IPS-18c (cell line): ENCODE results near the gene TRIO.

Source experiments
- H3K4me3 ChIP-seq: 2 replicates; pipeline ENCODE4 v1.7.0; 2013; ENCODE audit warnings: low read depth, mild to moderate bottlenecking, low read length, moderate library complexity; ENCODE audit not compliant: insufficient read depth
- H3K9me3 ChIP-seq: one replicate; pipeline ENCODE4 v1.6.1; 2013; ENCODE audit warnings: mild to moderate bottlenecking, low read length, moderate library complexity; ENCODE audit not compliant: control insufficient read depth, insufficient read depth

The TRIO gene

GRCh38 chr5:14219800-14220512 is 76.8 kb downstream of the TRIO start:
- no peaks in the 10 kb centered on the region for H3K9me3 ChIP-seq
- H3K4me3 ChIP-seq = no peak overlapping the region

DNA sequence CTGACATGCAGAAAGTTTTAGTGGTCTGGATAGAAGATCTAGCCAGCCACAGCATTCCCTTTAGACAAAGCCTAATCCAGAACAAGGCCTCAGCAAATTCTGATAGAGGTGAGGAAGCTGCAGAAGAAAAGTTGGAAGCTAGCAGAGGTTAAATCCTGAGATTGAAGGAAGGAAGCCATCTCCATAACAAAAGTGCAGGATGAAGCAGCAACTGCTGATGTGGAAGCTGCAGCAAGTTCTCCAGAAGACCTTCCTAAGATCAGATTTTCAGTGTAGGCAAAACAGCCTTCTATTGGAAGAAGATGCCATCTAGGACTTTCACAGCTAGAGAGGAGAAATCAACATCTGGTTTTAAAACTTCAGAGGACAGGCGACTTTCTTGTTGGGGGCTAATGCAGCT is 77.5 kb downstream of the TRIO start:
- Histone ChIP-seq H3K4me3 (no peak overlapping the region), H3K9me3 (no peaks in the 10 kb centered on the region)

GRCh38 chr5:14221732-14222131 is 78.6 kb downstream of the TRIO start:
- Histone ChIP-seq H3K9me3 (no peaks in the 10 kb centered on the region), H3K4me3 (no peak overlapping the region)

- Histone ChIP-seq H3K4me3 (no peak overlapping the region), H3K9me3 (no peaks in the 10 kb centered on the region)
Observed at GRCh38 chr5:14222206-14222605, 79.1 kb downstream of the TRIO start.

DNA sequence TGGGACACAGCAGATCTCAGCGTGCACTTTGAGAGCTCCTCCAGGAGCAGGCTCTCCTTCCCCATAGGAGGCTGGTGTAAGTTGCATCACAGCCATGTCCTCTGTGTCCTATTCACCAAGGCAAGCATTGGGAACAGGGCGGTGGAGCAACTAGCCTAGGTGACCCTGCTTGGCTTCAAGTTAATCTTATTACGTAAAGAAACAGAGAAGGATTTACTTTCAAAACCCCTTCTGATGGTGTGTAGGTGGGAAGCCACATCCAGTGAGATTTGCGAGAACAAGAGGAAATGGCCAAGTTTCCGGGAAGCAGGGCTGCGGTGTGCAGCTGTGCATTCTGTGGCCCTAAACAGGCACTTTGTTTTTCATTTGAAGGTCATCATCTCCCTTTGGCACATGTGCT is 80.2 kb downstream of the TRIO start:
- H3K4me3 ChIP-seq = no peak overlapping the region

GRCh38 chr5:14225173-14225834 is 82.2 kb downstream of the TRIO start:
- Histone ChIP-seq H3K9me3 (no peaks in the 10 kb centered on the region), H3K4me3 (no peak overlapping the region)

More for the DNA sequence above, 80.2 kb downstream of the TRIO start:
- no peaks in the 10 kb centered on the region for H3K9me3 ChIP-seq

GRCh38 chr5:14226149-14226548 is 83.0 kb downstream of the TRIO start:
- Histone ChIP-seq H3K9me3 (no peaks in the 10 kb centered on the region), H3K4me3 (no peak overlapping the region)

GRCh38 chr5:14226554-14226953 is 83.4 kb downstream of the TRIO start:
- no peaks in the 10 kb centered on the region for H3K9me3 ChIP-seq
- H3K4me3 ChIP-seq = no peak overlapping the region

- H3K4me3 ChIP-seq = no peak overlapping the region
- no peaks in the 10 kb centered on the region for H3K9me3 ChIP-seq
Observed at GRCh38 chr5:14226992-14227391, 83.8 kb downstream of the TRIO start.

DNA sequence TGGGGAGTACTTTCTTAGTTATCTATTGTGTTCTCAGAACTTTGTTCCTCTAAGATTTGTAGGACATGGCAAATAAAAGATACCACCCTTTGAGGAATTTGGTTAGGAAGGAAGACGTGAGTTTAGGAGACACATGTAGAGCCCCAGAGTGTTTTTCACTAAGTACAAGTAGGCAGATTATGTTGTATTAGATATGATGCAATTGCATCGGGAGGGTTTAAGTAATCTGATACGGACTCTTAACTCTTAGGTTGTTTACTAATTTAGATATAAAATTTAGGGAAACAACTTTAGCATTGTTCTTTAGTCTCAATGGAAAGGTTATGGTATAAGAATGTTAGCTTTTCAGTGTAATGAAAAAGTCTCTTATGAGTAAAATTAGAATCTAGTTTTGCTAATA is 84.4 kb downstream of the TRIO start:
- no peaks in the 10 kb centered on the region for H3K9me3 ChIP-seq
- no peak overlapping the region for H3K4me3 ChIP-seq

DNA sequence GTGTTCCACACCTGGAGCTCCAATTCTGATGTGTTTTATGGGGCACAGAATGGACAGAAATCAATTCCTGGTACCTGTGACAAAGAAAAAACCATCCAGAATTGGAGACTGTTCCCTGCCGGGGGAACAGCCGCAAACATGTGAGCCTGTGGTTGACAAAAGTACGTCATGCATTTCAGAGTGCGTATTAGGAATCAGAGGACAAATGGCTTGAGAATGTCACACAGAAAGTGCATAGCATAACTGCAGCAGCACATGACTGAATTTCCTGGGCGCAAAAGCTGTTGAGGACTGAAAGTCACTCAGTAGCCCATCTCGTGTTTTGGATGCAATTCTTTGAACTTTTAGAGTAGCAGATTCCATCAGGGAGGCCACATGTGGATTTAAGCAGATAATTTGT is 85.1 kb downstream of the TRIO start:
- Histone ChIP-seq H3K4me3 (no peak overlapping the region), H3K9me3 (no peaks in the 10 kb centered on the region)

- H3K9me3 ChIP-seq = no peaks in the 10 kb centered on the region
- no peak overlapping the region for H3K4me3 ChIP-seq
Observed at GRCh38 chr5:14229181-14229580, 86.0 kb downstream of the TRIO start.

DNA sequence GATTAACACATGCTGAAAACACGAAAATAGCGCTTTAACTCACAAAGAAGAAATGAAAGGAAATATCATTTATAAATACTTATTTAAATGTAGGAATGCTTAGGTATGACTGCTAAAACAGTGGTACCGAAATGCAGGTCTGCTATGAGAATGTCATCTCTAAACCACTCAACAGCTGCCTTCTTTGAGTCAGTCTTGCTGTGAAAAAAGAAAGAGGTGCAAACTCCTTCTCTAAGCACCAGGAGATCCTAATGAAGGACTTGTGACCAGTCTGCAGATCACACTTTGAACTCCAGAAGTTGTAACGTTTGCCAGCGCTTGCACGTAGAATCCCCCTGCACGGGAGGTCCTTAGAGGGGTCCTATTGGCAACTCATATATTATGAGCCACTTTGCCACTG is 86.6 kb downstream of the TRIO start:
- Histone ChIP-seq H3K4me3 (no peak overlapping the region), H3K9me3 (no peaks in the 10 kb centered on the region)

DNA sequence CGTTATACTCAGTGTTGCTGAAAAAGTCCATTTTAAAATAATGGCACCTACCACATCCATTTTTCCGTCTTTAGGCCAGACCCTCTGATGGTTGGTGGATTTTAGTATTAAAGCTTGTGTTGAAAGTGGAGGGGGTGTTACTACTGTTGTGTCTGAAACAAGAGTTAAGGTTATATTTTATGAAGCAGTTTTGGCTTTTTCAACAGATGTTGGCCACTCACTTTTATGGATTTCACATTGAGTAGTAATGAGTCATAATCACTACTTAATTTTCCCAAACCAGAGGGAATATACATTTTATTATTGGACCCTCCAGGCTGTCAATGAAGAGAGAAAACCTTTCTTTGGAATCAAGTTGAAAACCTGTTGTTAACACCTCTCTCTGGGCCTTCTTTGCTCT is 88.0 kb downstream of the TRIO start:
- Histone ChIP-seq H3K9me3 (no peaks in the 10 kb centered on the region), H3K4me3 (no peak overlapping the region; the same call in 1 of the 2 replicates)

DNA sequence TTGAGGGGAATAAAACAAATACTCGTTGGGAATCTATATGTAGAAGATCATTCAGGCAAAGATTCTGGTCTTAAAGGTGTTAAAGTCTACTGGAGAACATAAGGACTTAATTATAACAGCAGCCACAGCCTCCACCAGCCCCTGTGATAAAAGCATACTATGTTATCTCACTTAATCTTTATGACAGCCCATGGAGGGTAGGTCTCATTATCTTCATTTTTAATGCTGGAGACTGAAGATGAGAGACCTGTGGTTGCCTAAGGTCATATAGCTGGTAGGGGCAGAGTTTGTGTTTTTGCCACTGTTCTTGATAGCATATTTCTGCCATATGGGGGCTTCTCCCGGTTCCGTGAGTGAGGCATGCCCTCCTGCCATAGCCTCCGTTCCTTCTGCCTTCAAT is 88.7 kb downstream of the TRIO start:
- Histone ChIP-seq H3K9me3 (no peaks in the 10 kb centered on the region), H3K4me3 (no peak overlapping the region)

DNA sequence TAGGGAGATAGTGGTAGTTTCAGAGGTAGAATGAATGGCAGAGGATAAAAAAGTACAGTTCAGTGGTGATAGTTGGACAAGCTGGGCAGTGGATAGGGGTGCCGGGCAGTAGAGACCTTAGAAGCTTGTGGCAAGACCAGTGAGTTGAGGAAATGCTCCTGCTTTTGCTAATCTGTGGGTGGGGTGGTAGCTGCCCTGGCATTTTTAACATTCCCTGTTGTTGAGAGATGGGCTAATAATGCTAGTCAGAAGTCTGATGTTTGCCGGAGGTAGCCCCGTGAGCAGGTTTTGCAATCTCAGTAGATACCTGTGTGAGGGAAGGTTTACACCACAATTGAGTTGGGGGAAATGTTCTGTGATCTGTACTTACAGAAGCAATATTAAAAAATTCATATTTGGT is 91.1 kb downstream of the TRIO start:
- Histone ChIP-seq H3K4me3 (no peak overlapping the region), H3K9me3 (no peaks in the 10 kb centered on the region)

DNA sequence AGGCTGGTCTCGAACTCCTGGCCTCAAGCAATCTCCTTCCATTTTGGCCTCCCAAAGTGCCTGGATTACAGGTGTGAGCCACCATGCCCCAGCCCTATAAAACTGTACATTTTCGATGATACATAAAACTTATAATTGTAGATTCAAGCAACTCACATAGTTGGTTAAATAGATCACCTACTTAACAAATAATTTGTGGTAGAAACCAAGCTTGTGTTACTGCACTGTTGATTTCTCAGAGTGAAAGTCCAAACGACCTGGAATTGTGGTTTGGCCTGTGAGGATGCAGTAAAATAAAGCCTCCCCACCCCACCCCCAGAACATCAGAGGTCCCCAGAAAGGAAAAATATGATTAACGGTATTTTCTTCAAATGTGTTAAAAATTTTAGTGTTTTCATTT is 92.7 kb downstream of the TRIO start:
- Histone ChIP-seq H3K9me3 (no peaks in the 10 kb centered on the region), H3K4me3 (no peak overlapping the region)

DNA sequence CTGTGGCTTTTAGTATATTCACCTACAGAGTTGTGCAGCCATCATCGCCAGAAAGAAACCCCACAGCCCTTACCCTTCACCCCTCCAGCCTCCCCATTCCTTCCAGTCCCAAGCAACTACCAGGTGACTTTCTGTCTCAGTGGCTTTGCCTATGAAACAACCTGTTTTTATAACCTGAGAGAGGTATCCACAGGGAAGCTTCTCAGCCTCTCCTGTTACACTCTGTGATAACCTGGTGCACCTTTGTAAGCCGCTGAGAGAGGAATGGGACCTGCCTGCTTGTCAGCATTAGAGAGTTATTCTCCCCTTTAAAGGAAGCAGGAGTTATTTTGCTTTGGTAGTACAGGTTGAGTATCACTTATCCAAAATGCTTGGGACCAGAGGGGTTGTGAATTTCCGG is 93.6 kb downstream of the TRIO start:
- Histone ChIP-seq H3K4me3 (no peak overlapping the region), H3K9me3 (no peaks in the 10 kb centered on the region)
